Mesendoderm (in vitro differentiated cells): Measurements from ENCODE around the gene SMARCA5.
"Not testable (repeated sequence)": the region's sequence is repeated elsewhere in the genome, so short reads cannot be mapped to it uniquely, and the experiment has no call there.

Experiments used
- DNase-seq: peaks from one replicate; pipeline ENCODE4 v3.0.0; 2013
- H2AK5ac ChIP-seq: 2 replicates; pipeline ENCODE4 v1.6.1; 2013; ENCODE audit warnings: low read length, inconsistent platforms
- H2BK120ac ChIP-seq: 2 replicates; pipeline ENCODE4 v1.6.1; 2013; ENCODE audit warnings: low read depth, mild to moderate bottlenecking, low read length, moderate library complexity, mixed read lengths
- H2BK15ac ChIP-seq: replicated peaks from 2 replicates; pipeline ENCODE4 v1.6.1; 2013; ENCODE audit warnings: low read depth, mild to moderate bottlenecking, moderate library complexity
- H2BK5ac ChIP-seq: 2 replicates; pipeline ENCODE4 v1.6.1; 2013; ENCODE audit warnings: low read length, inconsistent platforms
- H3K18ac ChIP-seq: 2 replicates; pipeline ENCODE4 v1.6.1; 2013; ENCODE audit warnings: mild to moderate bottlenecking, low read length, mixed read lengths
- H3K23ac ChIP-seq: one replicate; pipeline ENCODE4 v1.6.1; 2013; ENCODE audit warnings: low read length
- H3K27ac ChIP-seq: 2 replicates; pipeline ENCODE4 v1.5.1; 2013; ENCODE audit warnings: low read depth, mild to moderate bottlenecking, inconsistent platforms, low read length, moderate library complexity
- H3K27me3 ChIP-seq: 2 replicates; pipeline ENCODE4 v1.6.1; 2013; ENCODE audit warnings: low read length, control low read depth, mild to moderate bottlenecking, inconsistent platforms; ENCODE audit not compliant: insufficient read depth, poor library complexity
- H3K36me3 ChIP-seq: 2 replicates; pipeline ENCODE4 v1.6.1; 2013; ENCODE audit warnings: low read length, inconsistent platforms; ENCODE audit not compliant: control insufficient read depth, insufficient read depth
- H3K4ac ChIP-seq: one replicate; pipeline ENCODE4 v1.6.1; 2013; ENCODE audit warnings: low read depth, mild to moderate bottlenecking, low read length, moderate library complexity
- H3K4me1 ChIP-seq: 2 replicates; pipeline ENCODE4 v1.6.1; 2013; ENCODE audit warnings: low read depth, low read length, inconsistent platforms; ENCODE audit not compliant: control insufficient read depth
- H3K4me2 ChIP-seq: 2 replicates; pipeline ENCODE4 v1.6.1; 2013; ENCODE audit warnings: low read length
- H3K4me3 ChIP-seq: 2 replicates; pipeline ENCODE4 v1.5.1; 2013; ENCODE audit warnings: mild to moderate bottlenecking, low read length
- H3K56ac ChIP-seq: one replicate; pipeline ENCODE4 v1.6.1; 2013; ENCODE audit warnings: low read length
- H3K79me1 ChIP-seq: 2 replicates; pipeline ENCODE4 v1.6.1; 2013; ENCODE audit warnings: low read length, inconsistent platforms
- H3K79me2 ChIP-seq: 2 replicates; pipeline ENCODE4 v1.6.1; 2013; ENCODE audit warnings: mild to moderate bottlenecking, low read length; ENCODE audit not compliant: control insufficient read depth, insufficient read depth
- H3K9ac ChIP-seq: 2 replicates; pipeline ENCODE4 v1.6.1; 2013; ENCODE audit warnings: low read length, inconsistent platforms
- H4K5ac ChIP-seq: one replicate; pipeline ENCODE4 v1.6.1; 2013; ENCODE audit warnings: low read length
- H4K8ac ChIP-seq: one replicate; pipeline ENCODE4 v1.6.1; 2013; ENCODE audit warnings: low read depth, mild to moderate bottlenecking, control low read depth, low read length, moderate library complexity
- WGBS: extraction: QIAGEN DNeasy Blood & Tissue Kit; methylation state at CpG from one replicate; pipeline ENCODE4 v1.1.7; 2013; ENCODE audit warnings: low lambda C conversion rate, missing lambda C conversion rate; ENCODE audit not compliant: insufficient coverage; ENCODE audit errors: extremely low coverage; 5-methylcytosine and 5-hydroxymethylcytosine counted together

The SMARCA5 gene

DNA sequence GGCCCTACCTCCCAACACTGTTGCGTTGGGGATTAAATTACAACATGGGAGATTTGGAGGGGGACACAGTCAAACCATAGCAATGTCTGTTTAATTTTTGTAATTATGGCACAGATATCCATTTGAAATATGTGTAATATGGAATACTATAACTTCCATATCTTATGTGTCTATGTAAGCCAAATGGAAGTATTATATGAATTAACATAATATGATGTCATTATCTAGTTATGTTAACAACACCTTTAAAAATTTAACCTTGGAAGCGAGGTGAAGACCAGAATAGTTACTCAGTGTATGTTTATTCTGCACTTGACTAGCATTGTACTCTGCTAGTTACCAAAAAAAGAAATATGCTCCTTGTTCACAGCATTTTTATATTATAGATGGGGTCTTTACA is 4.3 kb downstream of the SMARCA5 start:
- peaks cover 1% of the 10 kb centered on the region for H3K36me3 ChIP-seq
- H2BK5ac ChIP-seq = no peak overlapping the region
- H3K9ac ChIP-seq = no peak overlapping the region

GRCh38 chr4:143524211-143524610 is 10.7 kb downstream of the SMARCA5 start:
- Histone ChIP-seq H4K5ac (no peak overlapping the region), H3K27ac (no peak overlapping the region), H3K79me1 (peaks cover 7% of the 10 kb centered on the region), H3K4me1 (no peaks in the 10 kb centered on the region), H3K4ac (no peak overlapping the region), H2AK5ac (no peak overlapping the region), H3K79me2 (peaks cover 13% of the 10 kb centered on the region), H3K9ac (no peak overlapping the region), H2BK120ac (no peak overlapping the region), H3K36me3 (peaks cover 3% of the 10 kb centered on the region), H3K18ac (no peak overlapping the region), H3K56ac (no peak overlapping the region), H4K8ac (no peak overlapping the region), H3K23ac (no peak overlapping the region), H3K4me2 (no peak overlapping the region), H2BK15ac (no peak overlapping the region), H3K4me3 (no peak overlapping the region), H2BK5ac (no peak overlapping the region), H3K27me3 (no peaks in the 10 kb centered on the region)
- no CpG with 5 or more reads among the region's 4 CpGs for WGBS
- DNase-seq = no peak

More for the DNA sequence above, 4.3 kb downstream of the SMARCA5 start:
- H2BK15ac ChIP-seq = no peak overlapping the region
- H3K56ac ChIP-seq = no peak overlapping the region
- WGBS = no CpG with 5 or more reads among the region's 2 CpGs
- no peak overlapping the region for H3K4me2 ChIP-seq
- H3K4me1 ChIP-seq = no peaks in the 10 kb centered on the region
- H3K18ac ChIP-seq = no peak overlapping the region
- no peak overlapping the region for H3K23ac ChIP-seq
- H4K5ac ChIP-seq = no peak overlapping the region
- no peak overlapping the region for H3K4me3 ChIP-seq
- peaks cover 5% of the 10 kb centered on the region for H3K79me1 ChIP-seq
- no peak overlapping the region for H2BK120ac ChIP-seq
- H4K8ac ChIP-seq = no peak overlapping the region
- DNase-seq = no peak
- no peak overlapping the region for H3K27ac ChIP-seq
- no peak overlapping the region for H2AK5ac ChIP-seq
- H3K27me3 ChIP-seq = no peaks in the 10 kb centered on the region
- H3K4ac ChIP-seq = no peak overlapping the region
- H3K79me2 ChIP-seq = peaks cover 42% of the 10 kb centered on the region

DNA sequence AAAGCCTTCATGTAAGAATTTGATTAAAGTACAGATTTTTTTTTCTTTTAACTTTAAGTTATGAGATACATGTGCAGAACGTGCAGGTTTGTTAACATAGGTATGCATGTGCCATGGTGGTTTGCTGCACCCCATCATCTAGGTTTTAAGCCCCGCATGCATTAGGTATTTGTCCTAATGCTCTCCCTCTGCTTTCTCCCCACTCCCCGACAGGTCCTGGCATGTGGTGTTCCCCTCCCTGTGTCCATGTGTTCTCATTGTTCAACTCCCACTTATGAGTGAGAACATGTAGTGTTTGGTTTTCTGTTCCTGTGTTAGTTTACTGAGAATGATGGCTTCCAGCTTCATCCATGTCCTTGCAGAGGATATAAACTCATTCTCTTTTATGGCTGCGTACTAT is 14.5 kb downstream of the SMARCA5 start:
- not testable (repeated sequence) for H3K79me1 ChIP-seq, H3K4me2 ChIP-seq, H4K8ac ChIP-seq, H4K5ac ChIP-seq, H3K23ac ChIP-seq, H3K9ac ChIP-seq, H3K4me3 ChIP-seq, H3K56ac ChIP-seq, H2AK5ac ChIP-seq, H2BK120ac ChIP-seq, H3K18ac ChIP-seq, H3K79me2 ChIP-seq, H3K27ac ChIP-seq, H3K36me3 ChIP-seq, DNase-seq, H2BK15ac ChIP-seq, H3K4me1 ChIP-seq, H2BK5ac ChIP-seq, H3K27me3 ChIP-seq, H3K4ac ChIP-seq
- no CpG with 5 or more reads among the region's 4 CpGs for WGBS

- peaks cover 2% of the 10 kb centered on the region for H3K79me2 ChIP-seq
- H3K4ac ChIP-seq = no peak overlapping the region
- no peak overlapping the region for H3K9ac ChIP-seq
- no peak overlapping the region for H3K4me3 ChIP-seq
- no peaks in the 10 kb centered on the region for H3K4me1 ChIP-seq
- H3K23ac ChIP-seq = no peak overlapping the region
- H2BK120ac ChIP-seq = no peak overlapping the region
- H2BK15ac ChIP-seq = no peak overlapping the region
- no peak overlapping the region for H4K5ac ChIP-seq
- no peak overlapping the region for H3K18ac ChIP-seq
- DNase-seq = peak; percentile 11
- no peaks in the 10 kb centered on the region for H3K36me3 ChIP-seq
- H3K27me3 ChIP-seq = no peaks in the 10 kb centered on the region
- no peak overlapping the region for H3K56ac ChIP-seq
- no CpG with 5 or more reads among the region's 1 CpG for WGBS
- H3K79me1 ChIP-seq = no peaks in the 10 kb centered on the region
- no peak overlapping the region for H2AK5ac ChIP-seq
- no peak overlapping the region for H4K8ac ChIP-seq
- H3K4me2 ChIP-seq = no peak overlapping the region
- H3K27ac ChIP-seq = no peak overlapping the region
- no peak overlapping the region for H2BK5ac ChIP-seq
Measured at GRCh38 chr4:143531380-143531779, 17.9 kb downstream of the SMARCA5 start.

DNA sequence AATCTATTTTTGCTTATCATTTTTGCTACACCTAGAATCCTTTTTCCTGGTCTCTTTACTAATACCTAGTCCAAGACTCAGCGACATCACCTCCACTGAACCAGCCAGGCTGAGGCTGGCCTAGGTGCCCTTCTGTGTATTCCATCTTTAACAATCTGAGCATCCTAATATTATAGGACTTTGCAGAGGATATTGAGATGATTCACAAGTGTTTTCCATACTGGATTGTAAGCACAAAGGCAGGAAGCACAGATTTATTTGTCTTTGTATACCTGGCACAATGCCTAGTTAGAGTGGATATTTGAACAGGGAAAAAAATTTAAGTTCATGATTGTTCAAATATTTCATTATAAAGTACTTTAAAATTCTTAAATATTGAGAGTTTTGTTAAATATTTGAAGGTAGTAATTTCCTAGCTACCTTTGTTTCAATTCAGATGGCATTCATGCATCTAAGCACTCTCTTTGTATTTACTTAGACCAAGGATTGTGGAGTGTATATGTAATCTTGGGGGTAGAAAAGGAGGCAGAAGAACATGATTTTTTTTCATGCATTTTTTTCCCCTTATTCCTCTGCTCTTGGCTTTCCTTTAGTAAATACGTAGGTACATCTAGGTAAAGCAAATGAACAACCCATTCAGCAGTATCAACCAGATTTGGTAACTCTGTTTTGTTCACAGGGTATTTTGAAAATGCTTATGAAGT is 18.4 kb downstream of the SMARCA5 start:
- Histone ChIP-seq H3K27ac (no peak overlapping the region), H3K4me1 (no peaks in the 10 kb centered on the region), H3K23ac (no peak overlapping the region), H4K8ac (no peak overlapping the region), H3K27me3 (no peaks in the 10 kb centered on the region), H3K36me3 (no peaks in the 10 kb centered on the region), H4K5ac (no peak overlapping the region), H3K56ac (no peak overlapping the region), H3K4ac (no peak overlapping the region), H2BK5ac (no peak overlapping the region), H3K79me2 (peaks cover 2% of the 10 kb centered on the region), H3K18ac (no peak overlapping the region), H2AK5ac (no peak overlapping the region), H3K9ac (no peak overlapping the region), H3K4me2 (no peak overlapping the region), H2BK120ac (no peak overlapping the region), H3K79me1 (no peaks in the 10 kb centered on the region), H3K4me3 (no peak overlapping the region), H2BK15ac (no peak overlapping the region)
- no CpG with 5 or more reads among the region's 2 CpGs for WGBS
- no peak for DNase-seq
